K562 (cell line): Measurements from ENCODE around the gene SERPINE2. TPM values are rescaled to one million over a fixed set of nuclear protein-coding genes. Genes with fewer than 3 reads are reported as not detected.

Source experiments
- DEAF1 ChIP-seq: fragments of 450-650 bp; formaldehyde crosslinking; IDR thresholded peaks from 2 replicates; pipeline ENCODE4 v1.4.0; 2020; ENCODE audit warnings: mild to moderate bottlenecking, moderate library complexity
- HNRNPLL ChIP-seq: fragments of 200-400 bp; formaldehyde crosslinking; IDR thresholded peaks from 2 replicates; pipeline ENCODE4 v1.6.1; 2017; ENCODE audit warnings: low read length, low read depth, mild to moderate bottlenecking; ENCODE audit not compliant: poor library complexity, severe bottlenecking
- HNRNPUL1 ChIP-seq: fragments of 200-400 bp; formaldehyde crosslinking; IDR thresholded peaks from 2 replicates; pipeline ENCODE4 v1.6.1; 2017; ENCODE audit warnings: low read length
- KDM1A ChIP-seq, 2 experiments: fragments of 450-650 bp; IDR thresholded peaks; 2 replicates each; pipeline ENCODE4 v1.6.1; 2016; ENCODE audit warnings: mild to moderate bottlenecking in 2 of 2
- MTF1 ChIP-seq: fragments of 250-450 bp; sonication (Bioruptor Pico); IDR thresholded peaks from 2 replicates; pipeline ENCODE4 v1.9.0; 2021; ENCODE audit warnings: moderate library complexity, mild to moderate bottlenecking, inconsistent platforms, borderline replicate concordance
- NFRKB ChIP-seq: fragments of 450-650 bp; IDR thresholded peaks from 2 replicates; pipeline ENCODE4 v1.6.1; 2016; ENCODE audit warnings: low read depth
- POU5F1 ChIP-seq: fragments of 150-350 bp; IDR thresholded peaks from 2 replicates; pipeline ENCODE4 v1.6.1; 2014; ENCODE audit warnings: borderline replicate concordance, low read length, low read depth, mild to moderate bottlenecking; ENCODE audit not compliant: partially characterized antibody
- PTBP1 ChIP-seq: fragments of 200-400 bp; formaldehyde crosslinking; IDR thresholded peaks from 2 replicates; pipeline ENCODE4 v1.6.1; 2017; ENCODE audit warnings: low read depth, low read length
- PYGO2 ChIP-seq: fragments of 450-650 bp; IDR thresholded peaks from 2 replicates; pipeline ENCODE4 v1.6.1; 2016; ENCODE audit warnings: mild to moderate bottlenecking, missing genetic modification characterization, moderate library complexity, missing compliant biosample characterization
- RAD51 ChIP-seq: fragments of 450-650 bp; IDR thresholded peaks from 2 replicates; pipeline ENCODE4 v1.7.1; 2016; ENCODE audit warnings: low read depth, mild to moderate bottlenecking, borderline replicate concordance
- SIN3A ChIP-seq, 2 experiments: fragments of 150-350 bp in 1 of 2; IDR thresholded peaks; 2 replicates each; pipeline ENCODE4 v1.6.1; 2011 to 2016; ENCODE audit warnings: borderline replicate concordance in 2 of 2, low read depth in 2 of 2, low read length in 2 of 2, mild to moderate bottlenecking in 2 of 2, moderate library complexity in 2 of 2; ENCODE audit not compliant: control insufficient read depth in 1 of 2
- SMARCA4 ChIP-seq: fragments of 450-650 bp; IDR thresholded peaks from 2 replicates; pipeline ENCODE4 v1.6.1; 2016
- TAF15 ChIP-seq: fragments of 200-400 bp; formaldehyde crosslinking; IDR thresholded peaks from 2 replicates; pipeline ENCODE4 v1.6.1; 2017; ENCODE audit warnings: mild to moderate bottlenecking, low read depth, low read length, moderate library complexity
- ZNF12 ChIP-seq: sonication (generic); formaldehyde crosslinking; IDR thresholded peaks from 2 replicates; pipeline ENCODE4 v1.4.0; 2020; ENCODE audit warnings: mild to moderate bottlenecking, missing genetic modification reagents
- ZNF175 ChIP-seq: fragments of 200-800 bp; sonication (Bioruptor generic); IDR thresholded peaks from 2 replicates; pipeline ENCODE4 v1.6.1; 2016; ENCODE audit warnings: low read depth, mild to moderate bottlenecking, missing genetic modification characterization, missing compliant biosample characterization
- ZNF184 ChIP-seq: sonication (generic); formaldehyde crosslinking; IDR thresholded peaks from 2 replicates; pipeline ENCODE4 v1.5.0; 2020; ENCODE audit warnings: missing genetic modification reagents
- ZNF384 ChIP-seq: IDR thresholded peaks from 2 replicates; pipeline ENCODE4 v1.6.1; 2012; ENCODE audit warnings: low read depth, low read length, improper control_type of control experiment
- ZNF551 ChIP-seq: fragments of 250-450 bp; sonication (Bioruptor Pico); IDR thresholded peaks from 2 replicates; pipeline ENCODE4 v1.5.0; 2021; ENCODE audit warnings: mild to moderate bottlenecking, moderate library complexity
- ZNF778 ChIP-seq: fragments of 450-650 bp; formaldehyde crosslinking; IDR thresholded peaks from 2 replicates; pipeline ENCODE4 v1.4.0; 2020; ENCODE audit warnings: mild to moderate bottlenecking, moderate library complexity
- polyA plus RNA-seq, 8 experiments: library from polyadenylated mRNA; depleted of rRNA in 4 of 8; stranded (reverse) in 5 of 8; unstranded in 3 of 8; fragments of >200 nt; fragmentation: Nextera tagmentation in 2 of 8; fragmentation: Illumina TruSeq in 1 of 8; extraction: Ambion mirVana in 2 of 8; extraction: Trizol in 1 of 8; gene quantifications; 2 replicates each; pipeline versions ENCODE4 v1.2.1 to v1.2.3, GENCODE V29; 2011 to 2014; ENCODE audit warnings: inconsistent platforms in 1 of 8, missing spikeins in 1 of 8
- total RNA-seq, 7 experiments: library from RNA; depleted of rRNA in 6 of 7; stranded (reverse); fragments of >200 nt in 6 of 7; fragmentation: Illumina TruSeq in 2 of 7; extraction: Trizol in 2 of 7; gene quantifications; 2 replicates each; pipeline versions ENCODE4 v1.2.1 to v1.2.3, GENCODE V29; 2011 to 2021; ENCODE audit warnings: low replicate concordance in 1 of 7
- TF ChIP-seq, protein P1 (sequence below): fragments of 450-650 bp; IDR thresholded peaks from 2 replicates; pipeline ENCODE4 v1.7.1; 2018; ENCODE audit warnings: mild to moderate bottlenecking, low read depth; ENCODE audit not compliant: partially characterized antibody
- TF ChIP-seq, protein P2 (sequence below): conservative IDR thresholded peaks from 2 replicates; pipeline ENCODE4 v1.6.1; 2011; ENCODE audit warnings: low read depth, mild to moderate bottlenecking, low read length; ENCODE audit not compliant: control insufficient read depth

Gene SERPINE2
- total and polyA plus RNA-seq, 9 of the 15 experiments (the other 6 are each of a cell fraction or from before 2014, with no cell fraction given), result 0.03 to 0.16 (median 0.13) TPM; not detected in 6

GRCh38 chr2:223957092-223957851 is 81.8 kb downstream of the SERPINE2 start, which contains the start of gene MRPL44 (continued):
- TF ChIP-seq DEAF1 (CRISPR knock-in tag), result no peak
- peak; percentile 100 for TF ChIP-seq NFRKB
- no peak for TF ChIP-seq SMARCA4
- TF ChIP-seq, protein P1, sequence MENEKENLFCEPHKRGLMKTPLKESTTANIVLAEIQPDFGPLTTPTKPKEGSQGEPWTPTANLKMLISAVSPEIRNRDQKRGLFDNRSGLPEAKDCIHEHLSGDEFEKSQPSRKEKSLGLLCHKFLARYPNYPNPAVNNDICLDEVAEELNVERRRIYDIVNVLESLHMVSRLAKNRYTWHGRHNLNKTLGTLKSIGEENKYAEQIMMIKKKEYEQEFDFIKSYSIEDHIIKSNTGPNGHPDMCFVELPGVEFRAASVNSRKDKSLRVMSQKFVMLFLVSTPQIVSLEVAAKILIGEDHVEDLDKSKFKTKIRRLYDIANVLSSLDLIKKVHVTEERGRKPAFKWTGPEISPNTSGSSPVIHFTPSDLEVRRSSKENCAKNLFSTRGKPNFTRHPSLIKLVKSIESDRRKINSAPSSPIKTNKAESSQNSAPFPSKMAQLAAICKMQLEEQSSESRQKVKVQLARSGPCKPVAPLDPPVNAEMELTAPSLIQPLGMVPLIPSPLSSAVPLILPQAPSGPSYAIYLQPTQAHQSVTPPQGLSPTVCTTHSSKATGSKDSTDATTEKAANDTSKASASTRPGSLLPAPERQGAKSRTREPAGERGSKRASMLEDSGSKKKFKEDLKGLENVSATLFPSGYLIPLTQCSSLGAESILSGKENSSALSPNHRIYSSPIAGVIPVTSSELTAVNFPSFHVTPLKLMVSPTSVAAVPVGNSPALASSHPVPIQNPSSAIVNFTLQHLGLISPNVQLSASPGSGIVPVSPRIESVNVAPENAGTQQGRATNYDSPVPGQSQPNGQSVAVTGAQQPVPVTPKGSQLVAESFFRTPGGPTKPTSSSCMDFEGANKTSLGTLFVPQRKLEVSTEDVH, result peak; percentile 95
- TF ChIP-seq HNRNPLL, result peak; percentile 95
- no peak for TF ChIP-seq RAD51
- TF ChIP-seq HNRNPUL1, result no peak
- TF ChIP-seq MTF1, result no peak
- no peak for TF ChIP-seq ZNF551 (CRISPR knock-in tag)
- no peak for TF ChIP-seq TAF15
- TF ChIP-seq ZNF175 (CRISPR knock-in tag), result 0 out of 2 replicates have a peak, but pooled peaks have one; percentile 26
- TF ChIP-seq, protein P2, sequence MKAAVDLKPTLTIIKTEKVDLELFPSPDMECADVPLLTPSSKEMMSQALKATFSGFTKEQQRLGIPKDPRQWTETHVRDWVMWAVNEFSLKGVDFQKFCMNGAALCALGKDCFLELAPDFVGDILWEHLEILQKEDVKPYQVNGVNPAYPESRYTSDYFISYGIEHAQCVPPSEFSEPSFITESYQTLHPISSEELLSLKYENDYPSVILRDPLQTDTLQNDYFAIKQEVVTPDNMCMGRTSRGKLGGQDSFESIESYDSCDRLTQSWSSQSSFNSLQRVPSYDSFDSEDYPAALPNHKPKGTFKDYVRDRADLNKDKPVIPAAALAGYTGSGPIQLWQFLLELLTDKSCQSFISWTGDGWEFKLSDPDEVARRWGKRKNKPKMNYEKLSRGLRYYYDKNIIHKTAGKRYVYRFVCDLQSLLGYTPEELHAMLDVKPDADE, result 0 out of 2 replicates have a peak, but pooled peaks have one; percentile 52
- no peak for TF ChIP-seq ZNF778
- peak; percentile 34 for TF ChIP-seq POU5F1
- TF ChIP-seq SIN3A (IDR thresholded peaks at IDR 0.05; ENCODE audit: borderline replicate concordance in 2 of 2, control insufficient read depth in 1 of 2, low read depth in 2 of 2, low read length in 2 of 2), result peak in 1 of 2 experiments; percentile 74; a peak in 1 of 4 replicates
- no peak for TF ChIP-seq PYGO2 (tag)
- no peak for TF ChIP-seq PTBP1
- no peak for TF ChIP-seq ZNF12 (CRISPR knock-in tag)
- no peak for TF ChIP-seq KDM1A (IDR thresholded peaks at IDR 0.05)
- TF ChIP-seq ZNF184 (CRISPR knock-in tag), result no peak
- TF ChIP-seq ZNF384, result no peak
